Esophagus (tissue), 2 donors: Measurements from ENCODE around the gene AGBL1. TPM values are rescaled to one million over a fixed set of nuclear protein-coding genes. Genes with fewer than 3 reads are reported as not detected.

Experiments used
- H3K27ac ChIP-seq, 2 donors: one replicate each; pipeline ENCODE4 v1.5.1; 2013; ENCODE audit warnings: low read depth in 2 of 2, mild to moderate bottlenecking in 2 of 2, inconsistent platforms in 1 of 2, low read length in 1 of 2, moderate library complexity in 1 of 2
- H3K27me3 ChIP-seq, 2 donors: one replicate each; pipeline ENCODE4 v1.6.1; 2013; ENCODE audit warnings: low read length in 2 of 2, control low read depth in 1 of 2, mild to moderate bottlenecking in 1 of 2; ENCODE audit not compliant: insufficient read depth in 2 of 2, control insufficient read depth in 1 of 2
- H3K36me3 ChIP-seq, 2 donors: one replicate each; pipeline ENCODE4 v1.6.1; 2013; ENCODE audit warnings: low read length in 1 of 2; ENCODE audit not compliant: control insufficient read depth in 2 of 2, insufficient read depth in 2 of 2
- H3K4me1 ChIP-seq, 2 donors: one replicate each; pipeline ENCODE4 v1.6.1; 2013; ENCODE audit warnings: low read length in 1 of 2; ENCODE audit not compliant: control insufficient read depth in 2 of 2, insufficient read depth in 2 of 2
- H3K4me3 ChIP-seq, 2 donors: one replicate each; pipeline ENCODE4 v1.5.1; 2013; ENCODE audit warnings: low read length in 2 of 2, mild to moderate bottlenecking in 2 of 2, low read depth in 1 of 2, moderate library complexity in 1 of 2
- H3K9me3 ChIP-seq, 2 donors: one replicate each; pipeline ENCODE4 v1.6.1; 2013; ENCODE audit warnings: mild to moderate bottlenecking in 2 of 2, low read depth in 1 of 2, low read length in 1 of 2, moderate library complexity in 1 of 2; ENCODE audit not compliant: control insufficient read depth in 2 of 2, insufficient read depth in 1 of 2
- WGBS, 2 donors: extraction: QIAGEN DNeasy Blood & Tissue Kit; methylation state at CpG; one replicate each; pipeline ENCODE4 v1.1.7; 2013; 5-methylcytosine and 5-hydroxymethylcytosine counted together
- polyA plus RNA-seq, 2 donors: library from polyadenylated mRNA; stranded (reverse); fragments of 200-250 nt; gene quantifications; one replicate each; pipeline ENCODE4 v1.2.3, GENCODE V29; 2013
- donor health status: healthy with polysubstance abuse.
- donor health status: Bipolar disorder and iron deficiency.

Gene AGBL1
- polyA plus RNA-seq, 2 donors: 0.01 TPM; not detected in 1

GRCh38 chr15:86392296-86392695 lies 312.6 kb downstream of the AGBL1 start:
- 84 to 94% methylated on average over 1 of the region's 1 CpG for WGBS, 2 donors
- H3K4me3 ChIP-seq: no peak overlapping the region
- H3K36me3 ChIP-seq: no peaks in the 10 kb centered on the region
- no peaks in the 10 kb centered on the region for H3K4me1 ChIP-seq
- H3K9me3 ChIP-seq: peaks cover 0 to 1% of the 10 kb centered on the region in 2 donors
- H3K27ac ChIP-seq: no peak overlapping the region
- H3K27me3 ChIP-seq: no peaks in the 10 kb centered on the region

GRCh38 chr15:86392874-86393273 lies 313.2 kb downstream of the AGBL1 start:
- Histone ChIP-seq H3K4me1 (no peaks in the 10 kb centered on the region), H3K27me3 (no peaks in the 10 kb centered on the region), H3K9me3 (peaks cover 0 to 2% of the 10 kb centered on the region in 2 donors), H3K27ac (no peak overlapping the region), H3K4me3 (no peak overlapping the region), H3K36me3 (no peaks in the 10 kb centered on the region)
- WGBS, 2 donors: 71 to 75% methylated on average over 2 of the region's 2 CpGs

- H3K27ac ChIP-seq: no peak overlapping the region
- no peak overlapping the region for H3K4me3 ChIP-seq
- H3K36me3 ChIP-seq: no peaks in the 10 kb centered on the region
- H3K4me1 ChIP-seq: no peaks in the 10 kb centered on the region
- 88 to 96% methylated on average over 1 of the region's 1 CpG for WGBS, 2 donors
- H3K9me3 ChIP-seq: peaks cover 0 to 2% of the 10 kb centered on the region in 2 donors
- H3K27me3 ChIP-seq: no peaks in the 10 kb centered on the region
These were observed 315.2 kb downstream of the AGBL1 start for GRCh38 chr15:86394866-86395265.

- WGBS, 2 donors: 51 to 52% methylated on average over 5 of the region's 5 CpGs
- Histone ChIP-seq H3K36me3 (no peaks in the 10 kb centered on the region), H3K27me3 (no peaks in the 10 kb centered on the region), H3K4me1 (no peaks in the 10 kb centered on the region), H3K27ac (no peak overlapping the region), H3K4me3 (no peak overlapping the region), H3K9me3 (peaks cover 0 to 2% of the 10 kb centered on the region in 2 donors)
These were observed 319.6 kb downstream of the AGBL1 start for GRCh38 chr15:86399041-86399954.

- Histone ChIP-seq H3K4me1 (no peaks in the 10 kb centered on the region), H3K36me3 (no peaks in the 10 kb centered on the region), H3K4me3 (no peak overlapping the region), H3K27me3 (no peaks in the 10 kb centered on the region), H3K9me3 (no peaks in the 10 kb centered on the region), H3K27ac (no peak overlapping the region)
These were observed 323.6 kb downstream of the AGBL1 start for GRCh38 chr15:86403221-86403620.

GRCh38 chr15:86403914-86404583 lies 324.4 kb downstream of the AGBL1 start:
- no peaks in the 10 kb centered on the region for H3K4me1 ChIP-seq
- H3K4me3 ChIP-seq: no peak overlapping the region
- no peaks in the 10 kb centered on the region for H3K9me3 ChIP-seq
- H3K27me3 ChIP-seq: no peaks in the 10 kb centered on the region
- WGBS, 2 donors: 86% methylated on average over 3 of the region's 3 CpGs
- H3K36me3 ChIP-seq: no peaks in the 10 kb centered on the region
- no peak overlapping the region for H3K27ac ChIP-seq

- Histone ChIP-seq H3K27ac (no peak overlapping the region), H3K4me3 (no peak overlapping the region), H3K36me3 (no peaks in the 10 kb centered on the region), H3K9me3 (no peaks in the 10 kb centered on the region), H3K27me3 (no peaks in the 10 kb centered on the region), H3K4me1 (no peaks in the 10 kb centered on the region)
- WGBS, 2 donors: 70 to 73% methylated on average over 3 of the region's 3 CpGs
These were observed 328.6 kb downstream of the AGBL1 start for GRCh38 chr15:86408261-86408660.

GRCh38 chr15:86411916-86412315 lies 332.2 kb downstream of the AGBL1 start:
- WGBS, 2 donors: 65 to 68% methylated on average over 2 of the region's 2 CpGs
- no peaks in the 10 kb centered on the region for H3K36me3 ChIP-seq
- H3K9me3 ChIP-seq: no peaks in the 10 kb centered on the region
- H3K4me1 ChIP-seq: no peaks in the 10 kb centered on the region
- no peaks in the 10 kb centered on the region for H3K27me3 ChIP-seq
- H3K27ac ChIP-seq: no peak overlapping the region
- H3K4me3 ChIP-seq: no peak overlapping the region

- H3K27me3 ChIP-seq: no peaks in the 10 kb centered on the region
- WGBS, 2 donors: 70 to 77% methylated on average over 1 of the region's 1 CpG
These were observed 333.5 kb downstream of the AGBL1 start for GRCh38 chr15:86413191-86413590.

More at GRCh38 chr15:86413191-86413590, 333.5 kb downstream of the AGBL1 start:
- Histone ChIP-seq H3K27ac (no peak overlapping the region), H3K4me3 (no peak overlapping the region), H3K36me3 (no peaks in the 10 kb centered on the region), H3K9me3 (no peaks in the 10 kb centered on the region), H3K4me1 (no peaks in the 10 kb centered on the region)
